T-helper 1 cell (primary cell): ENCODE data around the gene NQO2.
A peak's percentile ranks its signal among the peaks of the same experiment; 100 is the strongest.

Experiments used
- DNase-seq, 5 donors: peaks; one replicate each; pipeline ENCODE4 v3.0.0-alpha.2; 2012 to 2020
- total RNA-seq, 4 donors: gene quantifications; one replicate each; lab custom pipeline; 2026; lab: John Stamatoyannopoulos, UW

NQO2 gene, protein sequence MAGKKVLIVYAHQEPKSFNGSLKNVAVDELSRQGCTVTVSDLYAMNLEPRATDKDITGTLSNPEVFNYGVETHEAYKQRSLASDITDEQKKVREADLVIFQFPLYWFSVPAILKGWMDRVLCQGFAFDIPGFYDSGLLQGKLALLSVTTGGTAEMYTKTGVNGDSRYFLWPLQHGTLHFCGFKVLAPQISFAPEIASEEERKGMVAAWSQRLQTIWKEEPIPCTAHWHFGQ
- total RNA-seq = 9.0 to 16.8 (median 12.3) reads per million in 4 donors

DNA sequence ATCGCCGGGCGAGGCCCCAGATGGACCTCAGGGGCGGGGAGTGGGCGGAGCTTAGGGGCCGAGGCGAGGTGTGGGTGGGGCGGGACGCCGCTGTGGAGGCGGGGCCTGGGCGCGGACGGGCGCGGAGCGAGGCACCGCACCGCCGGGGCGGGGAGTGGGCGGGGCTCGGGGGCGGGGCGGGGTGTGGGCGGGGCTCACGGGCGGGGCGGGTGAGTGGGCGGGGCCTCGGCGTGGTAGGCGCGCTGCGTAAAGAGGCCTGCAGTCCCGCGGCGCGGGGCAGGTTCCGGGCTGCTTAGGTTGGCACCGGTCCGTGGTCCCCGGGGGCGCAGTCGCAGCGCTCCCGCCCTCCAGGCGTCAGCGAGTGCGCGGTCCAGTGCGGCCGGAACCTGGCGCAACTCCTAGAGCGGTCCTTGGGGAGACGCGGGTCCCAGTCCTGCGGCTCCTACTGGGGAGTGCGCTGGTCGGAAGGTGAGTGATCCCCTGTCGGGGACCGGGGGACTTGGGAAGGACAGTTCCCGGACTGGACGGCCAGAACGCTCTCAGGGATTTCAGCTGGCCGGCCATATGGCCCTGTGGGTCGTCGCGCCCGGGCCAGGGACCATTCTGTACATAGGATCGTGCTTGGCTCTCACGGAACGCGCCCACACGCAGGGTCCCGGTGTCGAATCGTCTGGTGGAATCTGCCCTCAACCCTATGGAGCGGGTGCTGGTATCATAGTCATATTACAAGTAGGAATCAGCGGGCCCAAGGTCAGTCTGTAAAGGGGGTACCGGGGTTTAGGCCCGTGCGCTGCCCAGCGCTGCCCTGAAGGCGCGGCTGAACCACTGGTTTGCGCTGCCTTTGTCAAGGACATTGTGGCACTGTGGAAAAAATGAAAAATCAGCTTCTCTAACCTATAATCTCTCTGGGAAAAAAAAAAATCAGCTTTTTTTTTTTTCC lies at the start of gene NQO2:
NQO2 (plus strand) TSS at position 277 of the 940 bp plus-strand sequence. CDS start 6,659 bp downstream, outside the sequence.
- peak; percentile 81 to 90 (median 87) for DNase-seq

DNA sequence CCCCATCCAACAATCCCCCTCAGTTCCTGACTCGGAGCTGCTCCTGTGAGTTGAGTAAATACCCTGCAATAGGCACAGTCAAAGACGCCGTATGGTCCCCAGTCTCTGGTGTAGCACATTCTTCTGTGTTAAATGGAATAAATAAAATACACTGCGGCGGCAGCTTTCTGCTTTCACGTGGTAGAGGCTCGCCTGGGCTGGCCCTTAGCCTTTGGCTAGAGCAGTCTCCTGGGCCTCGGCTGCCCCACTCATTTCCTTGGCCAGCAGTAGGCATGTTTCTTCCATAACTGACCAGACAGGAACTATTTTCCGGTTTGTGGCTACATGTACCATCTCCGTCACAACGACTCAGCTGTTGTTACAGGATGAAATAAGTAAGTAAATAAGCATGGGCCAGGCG lies 49.0 kb upstream of the NQO2 start:
- DNase-seq = no peak

DNA sequence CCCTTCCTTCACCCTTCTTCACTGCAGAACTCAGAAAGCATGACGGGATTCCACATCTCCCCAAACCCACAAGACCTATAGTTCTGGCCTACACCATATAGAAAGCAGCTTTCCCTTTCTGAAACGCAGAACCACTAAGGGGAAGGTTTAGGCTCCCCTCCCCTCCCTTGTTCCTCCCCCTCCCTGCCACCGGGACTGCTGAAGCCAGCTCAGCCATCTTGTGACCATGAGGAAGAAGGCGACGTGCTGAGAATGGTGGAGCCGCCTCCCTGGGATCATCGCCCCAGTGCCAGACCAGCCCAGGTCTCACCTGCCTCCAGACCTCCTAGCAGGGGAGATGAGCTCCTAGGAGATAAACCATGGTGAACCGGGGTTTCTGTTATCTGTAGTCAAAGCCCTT lies 48.0 kb upstream of the NQO2 start:
- no peak for DNase-seq

DNA sequence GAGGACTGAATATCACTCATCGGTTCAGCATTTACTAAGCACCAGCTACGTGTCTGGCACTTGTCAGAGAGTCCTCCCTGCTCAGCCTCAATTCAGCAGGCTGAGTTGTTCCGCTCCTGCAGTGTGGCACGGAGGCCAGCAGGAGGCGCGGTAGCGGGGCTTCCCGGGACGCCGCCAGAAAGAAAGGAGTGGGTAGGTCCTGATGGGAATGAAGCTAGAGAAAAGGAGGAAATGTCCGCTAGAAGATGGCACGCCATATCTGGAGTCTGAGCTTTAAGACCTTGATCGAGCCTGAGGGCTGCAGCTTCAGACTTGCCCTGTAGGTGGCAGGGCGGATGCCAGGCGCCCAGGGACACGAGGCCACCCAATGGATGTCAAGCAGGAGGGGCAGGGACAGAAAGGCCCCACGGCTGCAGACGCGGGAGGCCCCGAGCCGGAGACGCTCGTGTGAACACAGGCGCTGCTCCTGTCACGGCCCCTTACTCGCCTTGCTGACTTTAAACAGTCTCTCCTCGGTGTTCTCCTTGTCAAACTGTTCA lies 47.1 kb upstream of the NQO2 start:
- peak in 3 of 5 donors; percentile 38 to 42 (median 38) for DNase-seq

DNA sequence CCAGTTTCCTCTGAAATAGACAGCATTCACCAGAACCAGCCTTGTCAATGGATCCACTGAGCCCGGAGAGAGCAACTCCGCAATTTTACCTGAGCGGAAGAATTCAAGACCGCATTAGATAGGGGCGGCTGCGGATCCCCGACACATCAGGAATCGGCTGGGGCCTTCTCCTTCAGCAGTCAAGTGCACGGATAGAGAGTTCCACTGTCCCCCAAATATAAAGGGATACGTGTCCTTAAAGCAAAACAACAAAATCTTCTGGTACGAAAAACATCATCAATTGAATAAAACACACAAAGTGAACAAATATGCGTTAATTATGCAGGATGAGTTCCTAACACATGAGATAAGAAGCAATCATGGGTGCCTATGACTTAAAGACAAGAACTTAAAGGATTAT lies 46.6 kb upstream of the NQO2 start:
- no peak for DNase-seq

DNA sequence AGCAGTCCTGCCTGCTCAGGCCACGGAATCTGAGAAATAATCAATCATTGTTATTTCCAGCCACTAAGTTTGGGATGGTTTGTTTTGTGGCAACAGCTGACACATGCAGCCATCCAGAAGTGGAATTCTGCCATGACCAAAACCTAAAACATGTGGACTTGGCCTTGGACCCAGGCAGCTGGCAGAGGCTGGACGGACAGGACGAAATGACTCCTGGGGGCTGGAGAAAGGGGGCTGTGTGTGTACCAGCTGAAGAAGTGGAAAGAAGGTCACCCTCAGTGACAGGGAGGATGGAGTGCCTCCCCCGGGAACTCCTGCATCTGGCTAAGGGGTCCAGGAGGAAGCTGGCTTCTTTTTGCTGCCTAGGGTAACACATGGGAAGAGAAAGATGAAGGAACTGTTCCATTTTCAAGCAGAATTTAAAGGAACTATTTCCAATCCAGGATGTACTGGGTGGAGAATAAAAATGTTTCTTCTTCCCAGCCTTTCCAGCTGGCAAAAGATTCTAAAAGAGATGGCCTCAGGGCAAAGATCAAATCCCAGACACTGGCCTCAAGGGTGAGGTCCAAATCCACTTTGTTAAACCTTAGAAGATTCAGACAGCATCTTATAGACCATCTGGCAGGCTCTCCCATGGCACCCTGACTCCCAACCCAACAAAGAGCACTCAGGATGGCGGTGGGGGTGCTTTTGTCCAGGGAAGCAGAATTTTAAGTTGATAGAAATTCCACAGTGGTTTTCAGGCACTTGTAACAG lies 42.6 kb upstream of the NQO2 start:
- DNase-seq = no peak

DNA sequence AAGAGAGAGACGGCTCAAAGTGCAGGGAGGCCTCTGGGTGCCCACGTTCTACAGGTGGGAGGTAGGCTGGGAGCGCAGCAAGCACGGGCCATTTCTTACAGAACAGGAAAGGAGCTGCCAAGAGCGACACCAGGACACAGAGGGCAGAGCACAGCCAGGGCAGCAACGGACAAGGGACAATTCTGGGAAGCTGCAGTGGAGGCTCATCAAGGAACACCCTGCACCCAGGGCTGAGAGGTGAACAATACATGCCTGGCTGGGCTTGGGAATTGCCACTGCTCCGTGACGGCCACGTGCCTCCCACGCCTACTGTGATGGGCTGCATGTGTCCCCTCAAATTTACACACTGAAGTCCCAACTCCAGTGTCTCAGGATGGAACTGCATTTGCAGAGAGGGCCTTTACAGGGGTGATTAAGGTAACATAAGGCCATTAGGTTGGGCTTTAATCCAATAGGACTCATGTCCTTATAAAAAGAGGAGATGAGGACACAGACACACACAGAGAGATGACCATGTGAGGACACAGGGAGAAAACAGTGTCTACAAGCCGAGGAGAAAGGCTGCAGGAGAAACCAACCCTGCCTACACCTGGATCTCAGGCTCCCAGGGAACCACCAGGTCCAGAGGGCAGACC lies 41.9 kb upstream of the NQO2 start:
- no peak for DNase-seq

DNA sequence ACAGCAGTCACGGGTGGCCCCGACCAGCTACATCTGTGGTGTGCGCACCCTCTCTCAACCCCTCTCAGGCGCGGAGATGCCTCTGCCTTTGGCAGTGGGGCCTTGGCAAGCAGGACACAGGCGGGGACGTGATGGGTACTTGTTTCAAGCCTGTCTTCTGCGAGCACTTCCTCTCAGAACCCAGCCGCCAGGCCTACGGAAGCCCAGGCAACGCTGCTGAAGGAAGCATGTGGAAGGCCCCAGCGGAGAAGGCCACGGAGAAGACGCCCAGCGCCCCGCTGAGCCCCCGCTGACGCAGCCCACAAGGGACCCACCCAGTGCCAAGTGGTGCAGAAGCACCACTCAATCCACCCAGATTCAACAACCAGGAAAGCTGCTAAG lies 41.4 kb upstream of the NQO2 start:
- no peak for DNase-seq

DNA sequence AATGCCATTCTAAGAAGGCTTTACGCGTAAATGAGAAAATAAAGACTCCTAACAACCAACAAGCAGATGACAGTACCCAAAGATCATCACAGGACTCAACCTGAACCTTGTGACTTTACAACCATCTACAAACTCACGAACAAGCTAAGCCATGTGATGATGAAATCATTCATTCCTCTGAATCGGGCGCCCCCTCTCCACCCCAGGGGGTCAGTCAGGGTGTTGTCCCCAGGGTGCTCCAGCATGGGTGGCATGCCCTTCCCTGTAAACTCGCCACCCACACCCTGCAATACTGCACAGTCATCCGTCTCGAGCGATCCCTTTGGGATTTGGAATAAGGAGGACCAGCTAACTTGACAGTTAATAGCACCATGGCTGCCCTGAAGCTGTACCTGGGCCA lies 40.9 kb upstream of the NQO2 start:
- DNase-seq = no peak

DNA sequence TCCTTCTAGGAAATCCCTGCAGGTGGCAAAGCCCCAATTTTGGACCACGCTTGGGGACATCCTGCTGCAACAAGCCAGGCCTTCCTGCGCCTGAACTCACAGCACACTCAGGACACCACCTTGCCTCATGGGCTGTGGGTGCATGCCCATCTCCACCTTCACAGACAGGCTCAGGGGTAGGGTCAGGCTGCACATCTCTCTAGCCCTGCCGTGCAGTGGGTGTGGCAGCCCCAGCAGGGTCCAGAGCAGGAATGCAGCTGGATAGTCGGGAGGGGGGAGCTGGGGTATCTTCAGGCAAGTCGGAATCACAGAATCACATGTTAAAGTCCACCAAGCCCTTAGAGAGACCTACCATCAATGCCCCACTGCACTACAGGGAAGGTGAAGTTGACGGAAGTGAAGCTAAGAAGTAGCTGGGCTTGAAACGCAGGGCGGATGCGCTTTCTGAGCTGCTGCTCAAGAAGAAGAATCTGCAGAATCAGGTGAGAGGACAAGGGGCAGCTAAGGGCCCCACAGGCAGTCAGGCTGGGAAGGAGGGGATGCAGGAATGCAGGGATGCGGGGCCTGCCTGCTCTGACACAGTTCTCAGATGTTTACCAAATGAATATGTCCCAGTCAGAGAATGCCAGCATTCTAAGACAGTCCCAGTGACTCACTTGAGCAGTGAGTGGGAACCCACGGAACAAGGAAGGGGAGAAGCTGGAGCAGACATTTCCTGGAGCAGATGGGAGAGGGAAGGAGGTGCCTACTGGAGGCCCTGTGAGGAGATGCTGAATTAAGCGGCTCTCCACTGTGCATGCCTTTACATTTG lies 39.6 kb upstream of the NQO2 start:
- no peak for DNase-seq

DNA sequence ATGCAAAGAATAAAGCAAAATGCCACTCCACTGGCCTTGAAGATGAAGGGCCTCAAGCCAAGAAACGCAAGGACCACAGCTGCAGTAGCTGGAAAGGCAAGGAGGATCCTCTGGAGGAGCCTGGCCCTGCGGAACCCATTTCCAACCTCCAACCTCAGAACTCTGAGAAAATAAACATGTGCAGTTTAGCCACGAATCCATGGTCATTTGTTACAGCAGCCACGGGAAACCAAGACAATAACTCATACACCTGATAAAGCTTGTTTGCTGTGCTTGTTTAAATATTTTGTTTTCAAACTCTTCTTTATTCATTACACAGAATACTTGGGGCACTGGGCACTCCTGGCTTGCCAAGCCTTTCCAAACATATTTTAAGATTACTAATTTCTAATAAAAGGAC lies 38.8 kb upstream of the NQO2 start:
- no peak for DNase-seq

DNA sequence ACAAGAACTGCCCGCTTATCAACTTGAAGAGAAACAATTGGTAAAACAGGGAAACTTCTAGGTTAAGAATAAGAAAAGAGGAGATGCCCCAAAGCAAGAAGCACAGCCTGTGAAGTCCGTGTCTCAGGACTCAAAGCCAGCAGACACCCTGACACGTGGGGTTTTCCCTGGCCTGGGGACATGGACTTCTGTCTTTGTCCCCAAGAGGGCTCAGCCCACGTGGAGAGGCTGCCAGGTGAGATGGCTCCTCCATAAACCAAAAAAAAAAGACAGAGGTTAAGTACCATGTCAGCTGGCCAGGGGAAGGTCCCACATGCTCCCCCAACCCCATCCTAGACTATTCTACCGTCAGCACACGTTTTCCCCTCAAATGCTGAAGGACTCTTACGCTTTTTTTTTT lies 38.2 kb upstream of the NQO2 start:
- no peak for DNase-seq

DNA sequence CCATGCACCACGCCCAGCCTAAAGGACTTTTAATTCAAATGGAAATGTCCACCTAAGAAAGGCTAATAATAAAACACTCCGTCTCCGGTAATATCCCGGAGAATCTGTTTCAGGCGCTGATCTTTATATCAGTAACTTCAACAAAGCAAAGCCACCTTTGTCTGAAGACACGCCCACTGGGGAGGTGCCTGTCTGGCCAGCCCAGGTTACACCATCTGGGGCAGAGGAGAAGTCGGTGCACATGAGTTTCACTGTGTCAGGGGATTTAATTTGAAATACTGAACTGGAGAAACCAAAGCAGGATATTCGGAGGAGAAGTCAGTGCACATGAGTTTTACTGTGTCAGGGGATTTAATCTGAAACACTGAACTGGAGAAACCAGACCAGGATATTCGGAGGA lies 37.7 kb upstream of the NQO2 start:
- DNase-seq = no peak

DNA sequence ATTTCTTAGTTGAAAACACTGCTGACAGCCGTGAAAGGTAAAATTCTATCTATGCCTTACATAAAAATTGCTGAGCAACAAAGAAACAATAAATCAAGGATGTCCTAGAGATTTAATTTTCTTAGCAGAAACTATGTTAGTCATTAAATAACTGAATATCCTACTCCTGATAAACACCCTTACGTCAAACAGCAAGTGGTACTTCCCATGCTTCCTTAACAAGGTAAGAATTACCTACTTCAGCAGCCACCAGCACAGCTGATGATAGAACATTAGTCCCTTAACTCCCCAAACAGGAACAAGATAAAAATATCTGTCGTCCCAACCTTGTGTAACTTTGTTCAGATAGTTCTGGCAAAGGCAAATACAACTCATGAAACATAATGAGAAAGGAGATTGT lies 37.1 kb upstream of the NQO2 start:
- no peak for DNase-seq

DNA sequence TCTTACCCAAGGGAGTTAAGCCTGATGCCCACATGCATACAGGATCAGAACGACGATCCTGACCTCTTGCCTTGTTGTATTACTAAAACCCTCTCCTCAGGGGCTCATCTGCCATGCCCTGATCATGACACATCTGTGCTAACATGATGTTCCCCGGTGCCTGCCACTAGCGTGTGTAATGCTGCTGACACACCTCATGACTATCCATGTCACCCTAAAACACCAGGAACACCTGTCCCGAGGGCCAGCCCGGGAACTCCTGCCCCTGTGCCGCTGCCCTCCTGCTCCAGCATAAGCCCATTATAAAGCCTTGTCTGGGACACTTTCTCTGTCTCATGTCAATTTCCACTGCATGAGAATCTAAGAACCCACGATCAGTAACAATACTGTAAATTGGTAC lies 35.9 kb upstream of the NQO2 start:
- no peak for DNase-seq

DNA sequence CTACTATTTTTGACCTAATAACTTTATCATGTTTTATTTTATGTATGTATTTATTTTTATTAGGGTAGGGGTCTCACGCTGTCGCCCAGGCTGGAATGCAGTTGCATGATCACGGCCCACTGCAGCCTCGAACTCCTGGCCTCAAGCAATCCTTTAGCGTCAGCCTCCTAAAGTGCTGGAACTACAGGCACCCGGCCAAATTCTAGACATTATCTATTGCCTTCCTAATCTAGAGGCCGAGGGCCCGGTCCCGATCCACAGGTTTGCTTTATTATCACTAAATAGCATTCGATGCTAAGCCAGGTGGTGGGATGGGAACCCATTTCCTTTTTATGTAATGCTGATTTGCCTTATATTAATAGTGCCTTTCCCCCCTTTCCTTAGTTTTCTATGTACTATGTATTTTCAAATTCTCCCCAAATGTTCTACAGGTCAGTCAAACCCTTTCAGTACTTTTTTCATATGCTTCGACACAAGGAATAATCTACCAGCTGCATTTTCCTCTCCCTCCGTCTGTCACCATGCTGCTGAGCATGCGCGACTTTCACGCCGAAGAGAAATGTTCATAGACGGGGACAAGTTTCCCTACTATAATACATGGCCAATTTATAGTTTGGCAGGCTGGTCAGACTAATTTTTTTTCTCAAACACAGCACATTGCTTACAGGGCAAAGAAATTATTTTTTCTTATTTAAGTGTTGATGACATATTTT lies 34.7 kb upstream of the NQO2 start:
- DNase-seq = no peak

DNA sequence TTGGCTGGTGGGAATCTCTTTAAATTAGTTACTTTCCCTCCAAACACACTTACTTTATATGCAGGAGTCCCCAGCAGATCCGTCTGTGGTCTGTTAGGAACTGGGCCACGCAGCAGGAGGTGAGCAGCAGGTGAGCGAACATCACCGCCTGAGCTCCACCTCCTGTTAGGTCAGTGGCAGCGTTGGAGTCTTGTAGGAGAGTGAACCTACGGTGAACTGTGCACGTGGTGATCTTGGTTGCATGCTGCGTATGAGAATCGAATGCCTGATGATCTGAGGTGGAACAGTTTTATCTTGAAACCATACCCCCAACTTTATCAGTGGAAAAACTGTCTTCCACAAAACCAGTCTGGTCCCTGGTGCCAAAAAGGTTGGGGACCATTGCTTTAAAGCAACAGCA lies 33.3 kb upstream of the NQO2 start:
- no peak for DNase-seq

DNA sequence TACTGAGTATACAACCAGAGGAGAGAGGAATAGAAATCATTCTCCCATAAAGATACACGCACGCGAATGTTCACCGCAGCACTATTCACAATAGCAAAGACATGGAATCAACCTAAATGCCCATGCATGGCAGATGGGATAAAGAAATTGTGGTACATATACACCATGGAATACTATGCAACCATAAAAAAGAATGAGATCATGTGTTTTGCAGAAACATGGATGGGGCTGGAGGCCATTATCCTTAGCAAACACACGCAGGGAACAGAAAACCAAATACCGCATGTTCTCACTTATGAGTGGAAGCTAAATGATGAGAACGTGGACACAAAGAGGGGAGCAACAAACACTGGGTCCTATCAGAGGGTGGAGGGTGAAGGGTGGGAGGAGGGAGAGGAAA lies 31.8 kb upstream of the NQO2 start:
- no peak for DNase-seq

DNA sequence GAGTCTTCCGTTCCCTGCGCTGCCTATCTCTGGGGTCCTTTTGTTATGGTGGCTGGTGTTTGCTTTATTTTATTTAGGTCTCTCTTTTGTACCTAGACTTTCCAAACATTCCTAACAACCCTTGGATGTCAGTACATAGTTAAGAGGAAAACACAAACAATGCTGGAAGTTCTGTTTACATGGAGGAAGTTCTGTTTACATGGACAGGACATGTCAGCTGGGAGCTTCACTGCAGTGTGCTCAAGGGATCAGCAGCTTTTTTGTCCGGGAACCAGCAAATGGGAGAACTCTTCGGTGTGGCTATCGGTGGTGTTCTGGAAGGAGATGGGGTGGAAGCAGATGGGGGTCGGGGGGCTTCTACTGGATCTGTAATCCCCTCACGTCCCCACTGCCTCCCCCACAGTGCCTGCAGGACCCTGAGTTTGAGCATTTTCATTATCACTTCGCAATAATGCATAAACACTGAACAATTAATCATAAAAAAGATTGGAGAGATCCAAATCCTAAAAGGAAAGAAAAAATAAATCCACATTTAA lies 31.0 kb upstream of the NQO2 start:
- no peak for DNase-seq

DNA sequence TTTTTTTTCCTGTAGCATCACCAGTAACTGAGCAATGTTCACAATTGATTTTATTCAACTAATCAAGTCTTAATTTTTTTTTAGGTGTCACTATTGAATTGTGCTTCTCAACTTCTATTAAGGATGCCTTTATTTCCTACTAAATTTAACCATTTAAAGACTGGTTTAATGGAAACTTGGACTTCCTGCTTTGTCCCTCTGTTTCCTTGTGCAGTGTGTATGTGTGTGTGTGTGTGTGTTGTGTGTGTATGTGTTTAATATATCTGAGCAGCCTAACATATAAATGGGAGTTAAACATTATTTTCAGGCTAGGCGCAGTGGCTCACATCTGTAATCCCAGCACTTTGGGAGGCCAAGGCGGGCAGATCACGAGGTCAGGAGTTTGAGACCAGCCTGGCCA lies 30.1 kb upstream of the NQO2 start:
- DNase-seq = no peak
